HCT116 (cell line): ENCODE results near the gene RNF144B. TPM values are rescaled to one million over a fixed set of nuclear protein-coding genes. Genes with fewer than 3 reads are reported as not detected.

Experiments used
- ATAC-seq: fragments of 200-7000 bp; cut with Tn5 transposase; 2 replicates; pipeline ENCODE4 v1.9.1; 2020; ENCODE audit warnings: mild to moderate bottlenecking, moderate library complexity
- BruUV-seq: library from RNA; stranded (reverse); fragments of 400-500 nt; replicated peaks from 2 replicates; lab custom pipeline; 2021; lab: Mats Ljungman, UMichigan
- CTCF ChIA-PET: fragments of 300-600 bp; sonication (Branson Sonifier 250); formaldehyde crosslinking; loops from one replicate; lab custom pipeline; 2021; ENCODE audit warnings: antibody characterized with exemption; lab: Charles Lee
- POLR2A ChIA-PET: fragments of 300-600, 350-600 bp; sonication (Branson Sonifier 250); formaldehyde crosslinking; loops from one replicate; lab custom pipeline; 2021; ENCODE audit warnings: antibody characterized with exemption; lab: Charles Lee
- RAD21 ChIA-PET, 2 experiments: fragments of 300-600 bp; sonication (Branson Sonifier 250); formaldehyde crosslinking; loops; one replicate each; lab custom pipeline; 2023; ENCODE audit warnings: low total read pairs in 2 of 2; ENCODE audit not compliant: uncharacterized antibody in 2 of 2, unreplicated experiment in 2 of 2, low non-redundant PET in 1 of 2; lab: Charles Lee
- DNase-seq: peaks from one replicate; pipeline ENCODE4 v3.0.0-alpha.2; 2010; ENCODE audit warnings: low read depth, low spot score
- H2AFZ ChIP-seq: fragments of 200-600 bp; shearing (Covaris generic), sonication (generic); 2 replicates; pipeline ENCODE4 v1.6.1; 2017; ENCODE audit warnings: low read depth, mixed run types, mixed read lengths, antibody characterized with exemption, low read length; ENCODE audit not compliant: poor library complexity, severe bottlenecking
- H3K27ac ChIP-seq: 2 replicates; pipeline ENCODE4 v1.5.1; 2012; ENCODE audit warnings: low read depth, low read length
- H3K27me3 ChIP-seq: fragments of 200-600 bp; sonication (generic); 2 replicates; pipeline ENCODE4 v1.6.1; 2016; ENCODE audit warnings: mixed run types, low read length, mixed read lengths; ENCODE audit not compliant: insufficient read depth
- H3K36me3 ChIP-seq, 2 experiments: fragments of 200-500 bp in 1 of 2; fragments of 200-600 bp in 1 of 2; sonication (Bioruptor generic) in 1 of 2; sonication (generic) in 1 of 2; 2 replicates each; pipeline versions ENCODE4 v1.5.1 to v1.6.1; 2014 to 2016; ENCODE audit warnings: low read length in 2 of 2, inconsistent platforms in 1 of 2, mixed read lengths in 1 of 2, mixed run types in 1 of 2; ENCODE audit not compliant: insufficient read depth in 2 of 2, control insufficient read depth in 1 of 2
- H3K4me1 ChIP-seq, 2 experiments: fragments of 200-600 bp in 1 of 2; sonication (generic) in 1 of 2; 2 replicates each; pipeline versions ENCODE4 v1.5.1 to v1.6.1; 2012 to 2017; ENCODE audit warnings: low read length in 2 of 2, inconsistent platforms in 1 of 2, mild to moderate bottlenecking in 1 of 2, mixed read lengths in 1 of 2, mixed run types in 1 of 2, moderate library complexity in 1 of 2; ENCODE audit not compliant: insufficient read depth in 2 of 2, control insufficient read depth in 1 of 2
- H3K4me2 ChIP-seq: fragments of 200-600 bp; sonication (generic); 2 replicates; pipeline ENCODE4 v1.6.1; 2017; ENCODE audit warnings: mixed run types, low read length, mixed read lengths
- H3K4me3 ChIP-seq, 2 experiments: fragments of 200-600 bp in 1 of 2; sonication (generic) in 1 of 2; replicated peaks in 1 of 2; 2 replicates each; pipeline ENCODE4 v1.5.1; 2011 to 2016; ENCODE audit warnings: low read length in 2 of 2, control low read depth in 1 of 2, low read depth in 1 of 2, mild to moderate bottlenecking in 1 of 2, mixed read lengths in 1 of 2, mixed run types in 1 of 2
- H3K79me2 ChIP-seq: fragments of 200-600 bp; sonication (generic); 2 replicates; pipeline ENCODE4 v1.6.1; 2017; ENCODE audit warnings: mild to moderate bottlenecking, mixed run types, low read length, moderate library complexity, mixed read lengths; ENCODE audit not compliant: insufficient read depth
- H3K9ac ChIP-seq: fragments of 200-600 bp; sonication (generic); 2 replicates; pipeline ENCODE4 v1.6.1; 2016; ENCODE audit warnings: low read length, mixed read lengths
- H3K9me2 ChIP-seq: fragments of 200-600 bp; sonication (generic), shearing (Covaris generic); 2 replicates; pipeline ENCODE4 v1.6.1; 2017; ENCODE audit warnings: mixed run types, mild to moderate bottlenecking, moderate library complexity; ENCODE audit not compliant: insufficient read depth
- H3K9me3 ChIP-seq, 2 experiments: fragments of 200-500 bp in 1 of 2; fragments of 200-600 bp in 1 of 2; sonication (Bioruptor generic) in 1 of 2; sonication (generic) in 1 of 2; 2 replicates each; pipeline ENCODE4 v1.6.1; 2014 to 2017; ENCODE audit warnings: low read length in 2 of 2, mixed read lengths in 2 of 2, inconsistent platforms in 1 of 2, low read depth in 1 of 2, mild to moderate bottlenecking in 1 of 2, mixed run types in 1 of 2, moderate library complexity in 1 of 2; ENCODE audit not compliant: control insufficient read depth in 1 of 2, insufficient read depth in 1 of 2
- H4K20me1 ChIP-seq: fragments of 200-600 bp; sonication (generic), shearing (Covaris generic); 2 replicates; pipeline ENCODE4 v1.6.1; 2017; ENCODE audit warnings: mixed run types, mild to moderate bottlenecking, moderate library complexity; ENCODE audit not compliant: insufficient read depth
- ATF3 ChIP-seq: IDR thresholded peaks from 2 replicates; pipeline ENCODE4 v1.6.1; 2012
- CEBPB ChIP-seq: IDR thresholded peaks from 2 replicates; pipeline ENCODE4 v1.6.1; 2012; ENCODE audit warnings: low read depth
- EGR1 ChIP-seq: IDR thresholded peaks from 2 replicates; pipeline ENCODE4 v1.6.1; 2012; ENCODE audit warnings: low read depth
- EZH2 ChIP-seq: fragments of 200-600 bp; sonication (generic); IDR thresholded peaks from 2 replicates; pipeline ENCODE4 v1.6.1; 2017; ENCODE audit warnings: antibody characterized with exemption, mixed run types
- EZH2phosphoT487 ChIP-seq: fragments of 200-600 bp; IDR thresholded peaks from 2 replicates; pipeline ENCODE4 v1.6.1; 2018; ENCODE audit warnings: antibody characterized with exemption, borderline replicate concordance
- FOSL1 ChIP-seq: IDR thresholded peaks from 2 replicates; pipeline ENCODE4 v1.6.1; 2012; ENCODE audit warnings: low read depth
- JUND ChIP-seq: IDR thresholded peaks from 2 replicates; pipeline ENCODE4 v1.6.1; 2012
- RAD21 ChIP-seq: IDR thresholded peaks from 2 replicates; pipeline ENCODE4 v1.6.1; 2012; ENCODE audit warnings: low read depth, mild to moderate bottlenecking
- REST ChIP-seq: IDR thresholded peaks from 2 replicates; pipeline ENCODE4 v1.6.1; 2012; ENCODE audit warnings: low read depth
- SIN3A ChIP-seq: IDR thresholded peaks from 2 replicates; pipeline ENCODE4 v1.6.1; 2012; ENCODE audit warnings: low read depth
- SP1 ChIP-seq: IDR thresholded peaks from 2 replicates; pipeline ENCODE4 v1.6.1; 2012; ENCODE audit warnings: low read depth
- SRF ChIP-seq: IDR thresholded peaks from 2 replicates; pipeline ENCODE4 v1.6.1; 2012; ENCODE audit warnings: low read depth
- TCF7L2 ChIP-seq: IDR thresholded peaks from 2 replicates; pipeline ENCODE4 v1.7.0; 2011; ENCODE audit warnings: borderline replicate concordance, inconsistent platforms; ENCODE audit not compliant: insufficient read depth, insufficient read length; ENCODE audit errors: extremely low read depth
- YY1 ChIP-seq: IDR thresholded peaks from 2 replicates; pipeline ENCODE4 v1.6.1; 2011; ENCODE audit warnings: low read length, low read depth, moderate library complexity, mild to moderate bottlenecking; ENCODE audit not compliant: insufficient replicate concordance; ENCODE audit errors: extremely low read depth
- ZFX ChIP-seq: fragments of 450-650 bp; IDR thresholded peaks from 2 replicates; pipeline ENCODE4 v1.6.1; 2017
- ZNF274 ChIP-seq: fragments of 200-500 bp; sonication (Bioruptor generic); IDR thresholded peaks from 2 replicates; pipeline ENCODE4 v1.6.1; 2014; ENCODE audit warnings: mild to moderate bottlenecking, low read depth, low read length, inconsistent platforms
- intact Hi-C: fragments of 100-400 bp; cut with micrococcal nuclease; formaldehyde crosslinking; loops from 2 replicates; pipeline ENCODE4 v1.10.0; 2022
- total RNA-seq: library from RNA; stranded (reverse); gene quantifications from one replicate; pipeline ENCODE4 v1.2.1, GENCODE V29; 2021; ENCODE audit not compliant: unreplicated experiment
- TF ChIP-seq, protein P1 (sequence below): IDR thresholded peaks from 2 replicates; pipeline ENCODE4 v1.6.1; 2012
- TF ChIP-seq, protein P2 (sequence below): IDR thresholded peaks from 2 replicates; pipeline ENCODE4 v1.6.1; 2011; ENCODE audit warnings: mild to moderate bottlenecking, low read length, moderate library complexity; ENCODE audit not compliant: insufficient replicate concordance; ENCODE audit errors: extremely low read depth

RNF144B gene
- total RNA-seq, 1 experiment from 2014 or later = 2.1 TPM

DNA sequence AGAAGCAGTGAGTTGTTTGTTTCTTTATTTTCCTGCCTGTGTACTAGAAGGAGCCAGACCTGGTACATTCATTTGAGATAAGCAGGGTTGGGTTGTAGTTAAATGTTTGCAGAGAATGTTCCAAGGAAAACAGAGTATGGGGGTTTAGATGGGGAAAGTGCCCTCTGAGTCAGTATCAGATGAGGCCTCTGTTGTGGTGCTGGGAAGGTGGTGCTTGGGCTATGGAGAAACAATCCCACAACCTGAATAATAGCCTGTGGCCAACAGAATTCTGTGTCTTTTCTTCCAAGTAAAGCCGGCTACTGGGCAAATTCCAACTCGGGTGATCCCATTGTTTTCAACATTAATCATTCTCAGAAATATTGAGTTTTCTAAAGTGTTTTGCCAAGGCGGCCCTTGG is 109.3 kb downstream of the RNF144B start (continued):
- TF ChIP-seq REST (no peak), SIN3A (no peak), FOSL1 (no peak)
- TF ChIP-seq, protein P1, sequence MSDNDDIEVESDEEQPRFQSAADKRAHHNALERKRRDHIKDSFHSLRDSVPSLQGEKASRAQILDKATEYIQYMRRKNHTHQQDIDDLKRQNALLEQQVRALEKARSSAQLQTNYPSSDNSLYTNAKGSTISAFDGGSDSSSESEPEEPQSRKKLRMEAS = no peak

DNA sequence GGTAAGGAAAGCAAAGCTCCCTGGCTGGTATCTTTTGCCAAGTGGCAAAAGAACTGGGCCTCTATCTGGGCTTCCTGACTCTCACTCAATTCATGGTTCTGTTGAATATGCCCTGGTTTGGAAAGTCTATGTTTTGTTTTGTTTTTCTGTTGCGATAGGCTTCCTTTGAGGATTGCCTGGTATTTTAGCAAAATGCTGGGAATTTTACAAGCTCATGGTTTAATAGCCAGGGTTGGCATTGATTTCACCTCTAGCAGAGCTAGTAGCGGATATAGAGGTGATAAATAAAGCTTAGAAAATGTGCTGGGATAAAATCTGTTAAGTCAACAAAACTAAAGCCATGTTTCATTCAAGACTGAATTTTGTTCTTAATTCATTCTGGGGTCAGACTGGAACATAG is 109.9 kb downstream of the RNF144B start:
- RAD21 ChIA-PET = no interaction called here
- no peak overlapping the region for H3K4me2 ChIP-seq
- H3K4me1 ChIP-seq = no peaks in the 10 kb centered on the region
- TF ChIP-seq EGR1 (no peak), SRF (no peak), ATF3 (no peak), JUND (no peak), YY1 (no peak), EZH2 (no peak), CEBPB (no peak), RAD21 (no peak), ZNF274 (no peak), SIN3A (no peak), SP1 (no peak), ZFX (no peak), FOSL1 (no peak), TCF7L2 (no peak), EZH2phosphoT487 (no peak)
- TF ChIP-seq, protein P2, sequence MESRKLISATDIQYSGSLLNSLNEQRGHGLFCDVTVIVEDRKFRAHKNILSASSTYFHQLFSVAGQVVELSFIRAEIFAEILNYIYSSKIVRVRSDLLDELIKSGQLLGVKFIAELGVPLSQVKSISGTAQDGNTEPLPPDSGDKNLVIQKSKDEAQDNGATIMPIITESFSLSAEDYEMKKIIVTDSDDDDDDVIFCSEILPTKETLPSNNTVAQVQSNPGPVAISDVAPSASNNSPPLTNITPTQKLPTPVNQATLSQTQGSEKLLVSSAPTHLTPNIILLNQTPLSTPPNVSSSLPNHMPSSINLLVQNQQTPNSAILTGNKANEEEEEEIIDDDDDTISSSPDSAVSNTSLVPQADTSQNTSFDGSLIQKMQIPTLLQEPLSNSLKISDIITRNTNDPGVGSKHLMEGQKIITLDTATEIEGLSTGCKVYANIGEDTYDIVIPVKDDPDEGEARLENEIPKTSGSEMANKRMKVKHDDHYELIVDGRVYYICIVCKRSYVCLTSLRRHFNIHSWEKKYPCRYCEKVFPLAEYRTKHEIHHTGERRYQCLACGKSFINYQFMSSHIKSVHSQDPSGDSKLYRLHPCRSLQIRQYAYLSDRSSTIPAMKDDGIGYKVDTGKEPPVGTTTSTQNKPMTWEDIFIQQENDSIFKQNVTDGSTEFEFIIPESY = no peak
- TF ChIP-seq, all 23 proteins: peak for 0
- Histone ChIP-seq H4K20me1 (no peaks in the 10 kb centered on the region), H3K4me3 (no peak overlapping the region), H3K27me3 (no peaks in the 10 kb centered on the region), H3K36me3 (no peaks in the 10 kb centered on the region), H3K9ac (no peak overlapping the region), H3K9me3 (no peaks in the 10 kb centered on the region), H3K9me2 (no peaks in the 10 kb centered on the region), H3K79me2 (no peaks in the 10 kb centered on the region), H3K27ac (no peak overlapping the region), H2AFZ (no peak overlapping the region)
- POLR2A ChIA-PET = no interaction called here
- no TSS peak for BruUV-seq
- intact Hi-C loops = no loop called here
- CTCF ChIA-PET = no interaction called here
- ATAC-seq (no peak), DNase-seq (no peak)
